ENCODE measurements around the gene TRIM7. TPM values are rescaled to one million over a fixed set of nuclear protein-coding genes. Genes with fewer than 3 reads are reported as not detected.

Gene TRIM7
- total RNA-seq, 2 donors from 2014 or later = 1.3 TPM; not detected in 1

Other genes with a start within 250 kb of the TRIM7 start
- gene BTNL3, start 216.3 kb downstream of the TRIM7 start, total RNA-seq = not detected
- not detected for gene BTNL9, start 164.9 kb downstream of the TRIM7 start, total RNA-seq
- not detected for gene OR2V1, start 74.0 kb downstream of the TRIM7 start, total RNA-seq
- not detected for gene OR2V2, start 57.6 kb downstream of the TRIM7 start, total RNA-seq
- gene TRIM41, start 18.1 kb upstream of the TRIM7 start, total RNA-seq = 10 to 100 TPM; 29.5 to 50.6 TPM
- 1,000 to 10,000 TPM; 1,525 to 1,671 TPM for gene RACK1, start 38.7 kb upstream of the TRIM7 start, total RNA-seq
- 10 to 100 TPM; 22.3 to 33.2 TPM for gene TRIM52, start 55.9 kb upstream of the TRIM7 start, total RNA-seq
- not detected for gene OR4F3, start 162.1 kb upstream of the TRIM7 start, total RNA-seq